Activated naive CD4-positive, alpha-beta T cell treated with anti-CD3 and anti-CD28 coated beads for 36 hours (primary cell): ENCODE measurements around the gene IFT74. TPM values are rescaled to one million over a fixed set of nuclear protein-coding genes. Genes with fewer than 3 reads are reported as not detected.

Experiments
- total RNA-seq, 2 experiments: library from RNA; stranded (reverse); gene quantifications; one replicate each; pipeline ENCODE4 v1.2.3, GENCODE V29; 2021

IFT74 gene
- total RNA-seq, 2 experiments from 2014 or later: 7.9 to 9.7 TPM

Other genes with a start within 250 kb of the IFT74 start
- gene CAAP1, start 63.6 kb upstream of the IFT74 start, total RNA-seq: 10 to 100 TPM; 16.1 to 18.1 TPM
- 10 to 100 TPM; 29.9 to 30.6 TPM for gene PLAA, start 9.2 kb upstream of the IFT74 start, total RNA-seq
- gene LRRC19, start 49.3 kb downstream of the IFT74 start, total RNA-seq: not detected
- not detected for gene TEK, start 152.8 kb downstream of the IFT74 start, total RNA-seq